ENCODE measurements around the gene SSU72. TPM values are rescaled to one million over a fixed set of nuclear protein-coding genes. Genes with fewer than 3 reads are reported as not detected.

Gene SSU72
- polyA plus RNA-seq, 1 donor from 2014 or later = 56.2 TPM

DNA sequence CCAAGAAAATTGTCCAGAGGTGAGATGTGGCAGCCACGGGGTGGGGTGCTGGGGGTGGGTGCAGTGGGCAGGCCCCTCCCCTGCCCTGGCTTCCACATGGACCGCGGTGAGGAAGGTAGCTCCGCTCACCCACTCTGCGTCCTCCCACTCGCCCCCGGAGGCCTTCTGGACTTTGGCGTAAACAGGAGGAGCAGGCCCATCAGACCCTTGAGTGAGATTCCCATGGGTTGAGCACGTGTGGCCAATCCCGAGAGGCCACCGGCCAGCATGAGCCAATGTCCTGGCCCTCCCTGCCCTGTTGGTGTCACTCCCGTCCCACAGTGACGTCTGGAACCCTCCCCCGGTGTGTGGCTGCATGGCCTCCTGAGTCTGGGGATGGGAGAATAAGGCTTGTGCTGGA lies 26.1 kb downstream of the SSU72 start:
- H3K36me3 ChIP-seq (ENCODE audit: insufficient read depth, low read length) = no peaks in the 10 kb centered on the region
- no peaks in the 10 kb centered on the region for H3K9me2 ChIP-seq (ENCODE audit: insufficient read depth, low read length)
- TF ChIP-seq CTCF (IDR thresholded peaks at IDR 0.05; ENCODE audit: poor library complexity, severe bottlenecking) (no peak), SMC3 (conservative IDR thresholded peaks at IDR 0.05; ENCODE audit: poor library complexity) (no peak), EP300 (conservative IDR thresholded peaks at IDR 0.05; ENCODE audit: poor library complexity, severe bottlenecking) (no peak)
- TF ChIP-seq, protein P1, sequence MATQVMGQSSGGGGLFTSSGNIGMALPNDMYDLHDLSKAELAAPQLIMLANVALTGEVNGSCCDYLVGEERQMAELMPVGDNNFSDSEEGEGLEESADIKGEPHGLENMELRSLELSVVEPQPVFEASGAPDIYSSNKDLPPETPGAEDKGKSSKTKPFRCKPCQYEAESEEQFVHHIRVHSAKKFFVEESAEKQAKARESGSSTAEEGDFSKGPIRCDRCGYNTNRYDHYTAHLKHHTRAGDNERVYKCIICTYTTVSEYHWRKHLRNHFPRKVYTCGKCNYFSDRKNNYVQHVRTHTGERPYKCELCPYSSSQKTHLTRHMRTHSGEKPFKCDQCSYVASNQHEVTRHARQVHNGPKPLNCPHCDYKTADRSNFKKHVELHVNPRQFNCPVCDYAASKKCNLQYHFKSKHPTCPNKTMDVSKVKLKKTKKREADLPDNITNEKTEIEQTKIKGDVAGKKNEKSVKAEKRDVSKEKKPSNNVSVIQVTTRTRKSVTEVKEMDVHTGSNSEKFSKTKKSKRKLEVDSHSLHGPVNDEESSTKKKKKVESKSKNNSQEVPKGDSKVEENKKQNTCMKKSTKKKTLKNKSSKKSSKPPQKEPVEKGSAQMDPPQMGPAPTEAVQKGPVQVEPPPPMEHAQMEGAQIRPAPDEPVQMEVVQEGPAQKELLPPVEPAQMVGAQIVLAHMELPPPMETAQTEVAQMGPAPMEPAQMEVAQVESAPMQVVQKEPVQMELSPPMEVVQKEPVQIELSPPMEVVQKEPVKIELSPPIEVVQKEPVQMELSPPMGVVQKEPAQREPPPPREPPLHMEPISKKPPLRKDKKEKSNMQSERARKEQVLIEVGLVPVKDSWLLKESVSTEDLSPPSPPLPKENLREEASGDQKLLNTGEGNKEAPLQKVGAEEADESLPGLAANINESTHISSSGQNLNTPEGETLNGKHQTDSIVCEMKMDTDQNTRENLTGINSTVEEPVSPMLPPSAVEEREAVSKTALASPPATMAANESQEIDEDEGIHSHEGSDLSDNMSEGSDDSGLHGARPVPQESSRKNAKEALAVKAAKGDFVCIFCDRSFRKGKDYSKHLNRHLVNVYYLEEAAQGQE (IDR thresholded peaks at IDR 0.05; ENCODE audit: borderline replicate concordance) = no peak
- H3K9me3 ChIP-seq (ENCODE audit: low read length) = no peaks in the 10 kb centered on the region
- H3K79me2 ChIP-seq (replicated peaks; ENCODE audit: insufficient read depth, low read length) = no peaks in the 10 kb centered on the region
- H4K20me1 ChIP-seq (ENCODE audit: insufficient read depth) = no peaks in the 10 kb centered on the region
- no peak overlapping the region for H3K9ac ChIP-seq (ENCODE audit: low read length)
- H3K4me3 ChIP-seq (ENCODE audit: low read length) = no peak overlapping the region
- no peak overlapping the region for H2AFZ ChIP-seq (ENCODE audit: low read depth, low read length)
- H3K27ac ChIP-seq (ENCODE audit: low read length) = no peak overlapping the region
- H3K4me2 ChIP-seq (ENCODE audit: low read length) = no peak overlapping the region
- no peaks in the 10 kb centered on the region for H3F3A ChIP-seq (ENCODE audit: insufficient read depth, low read length, poor library complexity, severe bottlenecking)
- no peaks in the 10 kb centered on the region for H3K27me3 ChIP-seq (ENCODE audit: insufficient read depth, low read depth, low read length)

GRCh38 chr1:1547476-1547875 lies 27.2 kb downstream of the SSU72 start:
- Histone ChIP-seq H2AFZ (ENCODE audit: low read depth, low read length) (no peak overlapping the region), H3K36me3 (ENCODE audit: insufficient read depth, low read length) (no peaks in the 10 kb centered on the region)
- TF ChIP-seq CTCF (IDR thresholded peaks at IDR 0.05; ENCODE audit: poor library complexity, severe bottlenecking) = no peak
- no peak for TF ChIP-seq MXI1 (conservative IDR thresholded peaks at IDR 0.05; ENCODE audit: poor library complexity, severe bottlenecking)
- no peak for TF ChIP-seq EZH2 (IDR thresholded peaks at IDR 0.05; ENCODE audit: borderline replicate concordance, insufficient read depth, low read length, poor library complexity, severe bottlenecking)
- no peak for TF ChIP-seq RAD21 (conservative IDR thresholded peaks at IDR 0.05)
- no peak for TF ChIP-seq POLR2AphosphoS5 (IDR thresholded peaks at IDR 0.05)
- TF ChIP-seq, protein P1 (IDR thresholded peaks at IDR 0.05; ENCODE audit: borderline replicate concordance) = no peak
- no peak for TF ChIP-seq SMC3 (conservative IDR thresholded peaks at IDR 0.05; ENCODE audit: poor library complexity)
- TF ChIP-seq EP300 (conservative IDR thresholded peaks at IDR 0.05; ENCODE audit: poor library complexity, severe bottlenecking) = no peak
- TF ChIP-seq TAF1 (IDR thresholded peaks at IDR 0.05; ENCODE audit: low read depth) = no peak

More at GRCh38 chr1:1547476-1547875, 27.2 kb downstream of the SSU72 start:
- Histone ChIP-seq H3F3A (ENCODE audit: insufficient read depth, low read length, poor library complexity, severe bottlenecking) (no peaks in the 10 kb centered on the region), H3K9ac (ENCODE audit: low read length) (no peak overlapping the region), H3K27ac (ENCODE audit: low read length) (no peak overlapping the region), H3K79me2 (replicated peaks; ENCODE audit: insufficient read depth, low read length) (no peaks in the 10 kb centered on the region), H3K4me2 (ENCODE audit: low read length) (no peak overlapping the region), H3K9me2 (ENCODE audit: insufficient read depth, low read length) (no peaks in the 10 kb centered on the region), H4K20me1 (ENCODE audit: insufficient read depth) (no peaks in the 10 kb centered on the region), H3K4me3 (ENCODE audit: low read length) (no peak overlapping the region), H3K27me3 (ENCODE audit: insufficient read depth, low read depth, low read length) (no peaks in the 10 kb centered on the region), H3K9me3 (ENCODE audit: low read length) (no peaks in the 10 kb centered on the region)

Measured in neural cell (in vitro differentiated cells).